Liver (tissue), 9 donors: Measurements from ENCODE around the gene APOBEC3C. TPM values are rescaled to one million over a fixed set of nuclear protein-coding genes. Genes with fewer than 3 reads are reported as not detected.

Experiments
- DNase-seq: peaks from one replicate; pipeline ENCODE4 v3.0.0-alpha.2; 2017; ENCODE audit warnings: low spot score
- H3K27ac ChIP-seq, 2 donors: one replicate each; pipeline ENCODE4 v1.7.0; 2013; ENCODE audit warnings: inconsistent platforms in 2 of 2, low read length in 2 of 2, control low read depth in 1 of 2, low read depth in 1 of 2, mild to moderate bottlenecking in 1 of 2
- H3K27me3 ChIP-seq, 4 donors: one replicate each; pipeline versions ENCODE4 v1.6.1 to v1.7.0; 2013; ENCODE audit warnings: low read length in 3 of 4, inconsistent platforms in 1 of 4, mild to moderate bottlenecking in 1 of 4, moderate library complexity in 1 of 4; ENCODE audit not compliant: control insufficient read depth in 4 of 4, insufficient read depth in 4 of 4
- H3K36me3 ChIP-seq, 4 donors: one replicate each; pipeline versions ENCODE4 v1.6.1 to v1.7.0; 2013; ENCODE audit warnings: low read length in 3 of 4, mild to moderate bottlenecking in 3 of 4, low read depth in 1 of 4, moderate library complexity in 1 of 4; ENCODE audit not compliant: control insufficient read depth in 4 of 4, insufficient read depth in 3 of 4
- H3K4me1 ChIP-seq, 4 donors: one replicate each; pipeline versions ENCODE4 v1.6.1 to v1.7.0; 2013; ENCODE audit warnings: low read length in 3 of 4, mild to moderate bottlenecking in 3 of 4, moderate library complexity in 1 of 4; ENCODE audit not compliant: control insufficient read depth in 4 of 4, insufficient read depth in 4 of 4
- H3K4me3 ChIP-seq, 3 donors: one replicate each; pipeline versions ENCODE4 v1.6.1 to v1.7.0; 2013; ENCODE audit warnings: low read length in 3 of 3, control low read depth in 1 of 3, low read depth in 1 of 3, mild to moderate bottlenecking in 1 of 3
- H3K9ac ChIP-seq, 2 donors: one replicate each; pipeline ENCODE4 v1.7.0; 2013; ENCODE audit warnings: low read length in 2 of 2, mild to moderate bottlenecking in 2 of 2, moderate library complexity in 2 of 2, control low read depth in 1 of 2, low read depth in 1 of 2
- H3K9me3 ChIP-seq, 4 donors: one replicate each; pipeline versions ENCODE4 v1.6.1 to v1.7.0; 2013; ENCODE audit warnings: low read length in 3 of 4; ENCODE audit not compliant: control insufficient read depth in 4 of 4
- EGR1 ChIP-seq, 2 donors: IDR thresholded peaks; 2 replicates each; pipeline ENCODE4 v1.6.1; 2016 to 2018; ENCODE audit warnings: antibody characterized with exemption in 2 of 2, low read depth in 2 of 2
- FOXA1 ChIP-seq: IDR thresholded peaks from 2 replicates; pipeline ENCODE4 v1.6.1; 2016; ENCODE audit warnings: antibody characterized with exemption
- FOXA2 ChIP-seq: IDR thresholded peaks from 2 replicates; pipeline ENCODE4 v1.6.1; 2016; ENCODE audit warnings: antibody characterized with exemption
- GABPA ChIP-seq, 2 donors: IDR thresholded peaks in 1 of 2; conservative IDR thresholded peaks in 1 of 2; 2 replicates each; pipeline ENCODE4 v1.6.1; 2016; ENCODE audit warnings: antibody characterized with exemption in 2 of 2, mild to moderate bottlenecking in 1 of 2, moderate library complexity in 1 of 2
- HNF4A ChIP-seq, 2 donors: conservative IDR thresholded peaks; 2 replicates each; pipeline ENCODE4 v1.6.1; 2016; ENCODE audit warnings: antibody characterized with exemption in 2 of 2, mild to moderate bottlenecking in 2 of 2
- HNF4G ChIP-seq: IDR thresholded peaks from 2 replicates; pipeline ENCODE4 v1.6.1; 2016; ENCODE audit warnings: antibody characterized with exemption
- JUND ChIP-seq, 2 donors: IDR thresholded peaks; 2 replicates each; pipeline ENCODE4 v1.6.1; 2016; ENCODE audit warnings: antibody characterized with exemption in 2 of 2
- NR2F2 ChIP-seq: IDR thresholded peaks from 2 replicates; pipeline ENCODE4 v1.6.1; 2016; ENCODE audit warnings: antibody characterized with exemption
- RXRA ChIP-seq, 2 donors: IDR thresholded peaks; 2 replicates each; pipeline ENCODE4 v1.6.1; 2017 to 2018; ENCODE audit warnings: antibody characterized with exemption in 2 of 2, mild to moderate bottlenecking in 1 of 2
- SP1 ChIP-seq: IDR thresholded peaks from 2 replicates; pipeline ENCODE4 v1.6.1; 2018; ENCODE audit warnings: antibody characterized with exemption, mild to moderate bottlenecking
- TAF1 ChIP-seq: conservative IDR thresholded peaks from 2 replicates; pipeline ENCODE4 v1.6.1; 2016; ENCODE audit warnings: antibody characterized with exemption, mild to moderate bottlenecking
- YY1 ChIP-seq: IDR thresholded peaks from 2 replicates; pipeline ENCODE4 v1.6.1; 2016; ENCODE audit warnings: antibody characterized with exemption, mild to moderate bottlenecking
- WGBS: extraction: QIAGEN DNeasy Blood & Tissue Kit; methylation state at CpG from one replicate; pipeline ENCODE4 v1.1.7; 2013; 5-methylcytosine and 5-hydroxymethylcytosine counted together
- polyA plus RNA-seq, 2 donors: library from polyadenylated mRNA; stranded (reverse) in 1 of 2; unstranded in 1 of 2; fragments of 200-250 nt in 1 of 2; fragments of >200 nt in 1 of 2; fragmentation: Nextera tagmentation in 1 of 2; extraction: Ambion mirVana in 1 of 2; gene quantifications; one replicate each; pipeline versions ENCODE4 v1.2.1 to v1.2.3, GENCODE V29; 2013 to 2015
- total RNA-seq, 2 donors: library from RNA; depleted of rRNA; stranded (reverse); fragments of >200 nt; gene quantifications; one replicate each; pipeline ENCODE4 v1.2.3, GENCODE V29; 2014
- TF ChIP-seq, protein P1 (sequence below): IDR thresholded peaks from 2 replicates; pipeline ENCODE4 v1.6.1; 2016; ENCODE audit warnings: antibody characterized with exemption
- TF ChIP-seq, protein P2 (sequence below): IDR thresholded peaks from 2 replicates; pipeline ENCODE4 v1.6.1; 2016; ENCODE audit warnings: antibody characterized with exemption
- TF ChIP-seq, protein P3 (sequence below): IDR thresholded peaks from 2 replicates; pipeline ENCODE4 v1.6.1; 2016; ENCODE audit warnings: antibody characterized with exemption
- TF ChIP-seq, protein P4 (sequence below): fragments of 150-350 bp; IDR thresholded peaks from 2 replicates; pipeline ENCODE4 v1.5.1; 2017; ENCODE audit warnings: improper control_type of control experiment, low read depth, low read length; ENCODE audit not compliant: missing input control
- TF ChIP-seq, protein P5 (sequence below): IDR thresholded peaks from 2 replicates; pipeline ENCODE4 v1.6.1; 2016; ENCODE audit warnings: antibody characterized with exemption, mild to moderate bottlenecking
- donor health status: healthy.
- donor health status: healthy.
- donor health status: healthy.
- donor health status: healthy.
- donor health status: healthy.

Gene APOBEC3C
- total and polyA plus RNA-seq, 4 donors: 1.2 to 11.9 (median 3.7) TPM

DNA sequence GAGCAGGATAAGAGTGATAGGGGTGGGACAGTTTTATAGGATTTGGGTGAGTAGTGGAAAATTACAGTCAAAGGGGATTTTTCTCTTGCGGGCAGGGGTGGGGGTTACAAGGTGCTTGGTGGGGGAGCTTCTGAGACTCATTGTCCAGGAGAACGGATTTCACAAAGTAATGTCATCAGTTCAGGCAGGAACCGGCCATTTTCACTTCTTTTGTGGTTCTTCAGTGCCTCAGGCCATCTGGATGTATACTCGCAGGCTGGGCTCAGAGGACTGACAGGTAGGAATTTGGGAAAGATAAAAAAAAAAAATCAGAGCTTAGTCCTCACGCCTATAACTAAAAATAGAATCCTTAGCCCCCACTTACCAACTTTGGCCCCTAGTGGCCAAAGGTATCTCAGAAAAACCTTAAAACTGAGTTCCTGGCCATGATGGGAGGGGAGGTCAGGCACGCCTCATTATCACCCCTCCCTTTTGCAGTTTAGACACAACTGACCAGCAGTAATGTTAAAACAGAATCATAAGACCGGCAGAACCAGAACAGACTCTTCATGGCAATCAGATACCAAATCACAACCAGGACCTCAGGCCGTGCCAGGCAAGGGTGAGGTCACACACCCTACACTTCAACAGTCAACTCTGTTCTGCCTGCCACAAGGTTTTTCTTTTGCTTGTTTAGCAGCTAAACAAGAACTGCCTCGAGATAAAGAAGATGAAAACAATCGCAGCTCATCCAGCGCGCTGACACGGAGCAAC, 54.2 kb downstream of the APOBEC3C start:
- no peaks in the 10 kb centered on the region for H3K4me1 ChIP-seq
- TF ChIP-seq, protein P1, sequence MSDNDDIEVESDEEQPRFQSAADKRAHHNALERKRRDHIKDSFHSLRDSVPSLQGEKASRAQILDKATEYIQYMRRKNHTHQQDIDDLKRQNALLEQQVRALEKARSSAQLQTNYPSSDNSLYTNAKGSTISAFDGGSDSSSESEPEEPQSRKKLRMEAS: no peak
- no peak for TF ChIP-seq FOXA2
- TF ChIP-seq HNF4A (conservative IDR thresholded peaks at IDR 0.05): no peak
- no peak for TF ChIP-seq TAF1
- no peak for TF ChIP-seq JUND (IDR thresholded peaks at IDR 0.05)
- TF ChIP-seq, protein P2, sequence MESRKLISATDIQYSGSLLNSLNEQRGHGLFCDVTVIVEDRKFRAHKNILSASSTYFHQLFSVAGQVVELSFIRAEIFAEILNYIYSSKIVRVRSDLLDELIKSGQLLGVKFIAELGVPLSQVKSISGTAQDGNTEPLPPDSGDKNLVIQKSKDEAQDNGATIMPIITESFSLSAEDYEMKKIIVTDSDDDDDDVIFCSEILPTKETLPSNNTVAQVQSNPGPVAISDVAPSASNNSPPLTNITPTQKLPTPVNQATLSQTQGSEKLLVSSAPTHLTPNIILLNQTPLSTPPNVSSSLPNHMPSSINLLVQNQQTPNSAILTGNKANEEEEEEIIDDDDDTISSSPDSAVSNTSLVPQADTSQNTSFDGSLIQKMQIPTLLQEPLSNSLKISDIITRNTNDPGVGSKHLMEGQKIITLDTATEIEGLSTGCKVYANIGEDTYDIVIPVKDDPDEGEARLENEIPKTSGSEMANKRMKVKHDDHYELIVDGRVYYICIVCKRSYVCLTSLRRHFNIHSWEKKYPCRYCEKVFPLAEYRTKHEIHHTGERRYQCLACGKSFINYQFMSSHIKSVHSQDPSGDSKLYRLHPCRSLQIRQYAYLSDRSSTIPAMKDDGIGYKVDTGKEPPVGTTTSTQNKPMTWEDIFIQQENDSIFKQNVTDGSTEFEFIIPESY: no peak
- TF ChIP-seq, protein P3, sequence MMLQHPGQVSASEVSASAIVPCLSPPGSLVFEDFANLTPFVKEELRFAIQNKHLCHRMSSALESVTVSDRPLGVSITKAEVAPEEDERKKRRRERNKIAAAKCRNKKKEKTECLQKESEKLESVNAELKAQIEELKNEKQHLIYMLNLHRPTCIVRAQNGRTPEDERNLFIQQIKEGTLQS: no peak
- TF ChIP-seq HNF4G: no peak
- TF ChIP-seq, protein P4, sequence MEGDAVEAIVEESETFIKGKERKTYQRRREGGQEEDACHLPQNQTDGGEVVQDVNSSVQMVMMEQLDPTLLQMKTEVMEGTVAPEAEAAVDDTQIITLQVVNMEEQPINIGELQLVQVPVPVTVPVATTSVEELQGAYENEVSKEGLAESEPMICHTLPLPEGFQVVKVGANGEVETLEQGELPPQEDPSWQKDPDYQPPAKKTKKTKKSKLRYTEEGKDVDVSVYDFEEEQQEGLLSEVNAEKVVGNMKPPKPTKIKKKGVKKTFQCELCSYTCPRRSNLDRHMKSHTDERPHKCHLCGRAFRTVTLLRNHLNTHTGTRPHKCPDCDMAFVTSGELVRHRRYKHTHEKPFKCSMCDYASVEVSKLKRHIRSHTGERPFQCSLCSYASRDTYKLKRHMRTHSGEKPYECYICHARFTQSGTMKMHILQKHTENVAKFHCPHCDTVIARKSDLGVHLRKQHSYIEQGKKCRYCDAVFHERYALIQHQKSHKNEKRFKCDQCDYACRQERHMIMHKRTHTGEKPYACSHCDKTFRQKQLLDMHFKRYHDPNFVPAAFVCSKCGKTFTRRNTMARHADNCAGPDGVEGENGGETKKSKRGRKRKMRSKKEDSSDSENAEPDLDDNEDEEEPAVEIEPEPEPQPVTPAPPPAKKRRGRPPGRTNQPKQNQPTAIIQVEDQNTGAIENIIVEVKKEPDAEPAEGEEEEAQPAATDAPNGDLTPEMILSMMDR: no peak
- TF ChIP-seq GABPA (IDR thresholded peaks at IDR 0.05 in 1 of 2, conservative IDR thresholded peaks at IDR 0.05 in 1 of 2): no peak
- TF ChIP-seq NR2F2: no peak
- no peak for TF ChIP-seq YY1
- TF ChIP-seq RXRA (IDR thresholded peaks at IDR 0.05): no peak
- TF ChIP-seq, protein P5, sequence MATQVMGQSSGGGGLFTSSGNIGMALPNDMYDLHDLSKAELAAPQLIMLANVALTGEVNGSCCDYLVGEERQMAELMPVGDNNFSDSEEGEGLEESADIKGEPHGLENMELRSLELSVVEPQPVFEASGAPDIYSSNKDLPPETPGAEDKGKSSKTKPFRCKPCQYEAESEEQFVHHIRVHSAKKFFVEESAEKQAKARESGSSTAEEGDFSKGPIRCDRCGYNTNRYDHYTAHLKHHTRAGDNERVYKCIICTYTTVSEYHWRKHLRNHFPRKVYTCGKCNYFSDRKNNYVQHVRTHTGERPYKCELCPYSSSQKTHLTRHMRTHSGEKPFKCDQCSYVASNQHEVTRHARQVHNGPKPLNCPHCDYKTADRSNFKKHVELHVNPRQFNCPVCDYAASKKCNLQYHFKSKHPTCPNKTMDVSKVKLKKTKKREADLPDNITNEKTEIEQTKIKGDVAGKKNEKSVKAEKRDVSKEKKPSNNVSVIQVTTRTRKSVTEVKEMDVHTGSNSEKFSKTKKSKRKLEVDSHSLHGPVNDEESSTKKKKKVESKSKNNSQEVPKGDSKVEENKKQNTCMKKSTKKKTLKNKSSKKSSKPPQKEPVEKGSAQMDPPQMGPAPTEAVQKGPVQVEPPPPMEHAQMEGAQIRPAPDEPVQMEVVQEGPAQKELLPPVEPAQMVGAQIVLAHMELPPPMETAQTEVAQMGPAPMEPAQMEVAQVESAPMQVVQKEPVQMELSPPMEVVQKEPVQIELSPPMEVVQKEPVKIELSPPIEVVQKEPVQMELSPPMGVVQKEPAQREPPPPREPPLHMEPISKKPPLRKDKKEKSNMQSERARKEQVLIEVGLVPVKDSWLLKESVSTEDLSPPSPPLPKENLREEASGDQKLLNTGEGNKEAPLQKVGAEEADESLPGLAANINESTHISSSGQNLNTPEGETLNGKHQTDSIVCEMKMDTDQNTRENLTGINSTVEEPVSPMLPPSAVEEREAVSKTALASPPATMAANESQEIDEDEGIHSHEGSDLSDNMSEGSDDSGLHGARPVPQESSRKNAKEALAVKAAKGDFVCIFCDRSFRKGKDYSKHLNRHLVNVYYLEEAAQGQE: no peak
- TF ChIP-seq EGR1 (IDR thresholded peaks at IDR 0.05; ENCODE audit: low read depth in 2 of 2): no peak
- TF ChIP-seq FOXA1: no peak
- TF ChIP-seq SP1: no peak

More for the DNA sequence above, 54.2 kb downstream of the APOBEC3C start:
- no peak overlapping the region for H3K9ac ChIP-seq
- H3K27ac ChIP-seq: no peak overlapping the region
- H3K36me3 ChIP-seq: no peaks in the 10 kb centered on the region
- no peak for DNase-seq
- no peak overlapping the region for H3K4me3 ChIP-seq
- WGBS: 68% methylated on average over 12 of the region's 13 CpGs
- no peaks in the 10 kb centered on the region for H3K27me3 ChIP-seq
- no peaks in the 10 kb centered on the region for H3K9me3 ChIP-seq

Other genes with a start within 250 kb of the APOBEC3C start
- gene DNAL4, start 220.1 kb upstream of the APOBEC3C start, total RNA-seq: 1 to 10 TPM; 4.0 to 5.6 TPM
- gene DNAL4, start 220.1 kb upstream of the APOBEC3C start, polyA plus RNA-seq: 1 to 10 TPM; 4.9 TPM
- under 1 TPM; 0.05 to 0.25 TPM for gene NPTXR, start 170.2 kb upstream of the APOBEC3C start, total RNA-seq
- under 1 TPM; 0.07 to 0.45 TPM for gene NPTXR, start 170.2 kb upstream of the APOBEC3C start, polyA plus RNA-seq
- 10 to 100 TPM; 10.8 to 11.0 TPM for gene CBX6, start 142.0 kb upstream of the APOBEC3C start, total RNA-seq
- gene CBX6, start 142.0 kb upstream of the APOBEC3C start, polyA plus RNA-seq: 1 to 10 TPM; 7.3 to 9.6 TPM
- gene APOBEC3A, start 56.6 kb upstream of the APOBEC3C start, total RNA-seq: 1 to 10 TPM; 8.4 to 8.7 TPM
- gene APOBEC3A, start 56.6 kb upstream of the APOBEC3C start, polyA plus RNA-seq: under 1 TPM; 0.26 to 0.77 TPM
- gene APOBEC3B, start 31.9 kb upstream of the APOBEC3C start, total RNA-seq: 1 to 10 TPM in 1 of 2 donors, under 1 TPM in 1; 0.08 to 6.0 TPM
- 1 to 10 TPM in 1 of 2 donors, under 1 TPM in 1; 0.61 to 1.2 TPM for gene APOBEC3B, start 31.9 kb upstream of the APOBEC3C start, polyA plus RNA-seq
- 1 to 10 TPM in 1 of 2 donors, under 1 TPM in 1; 0.50 to 1.4 TPM for gene APOBEC3D, start 6.9 kb downstream of the APOBEC3C start, total RNA-seq
- gene APOBEC3D, start 6.9 kb downstream of the APOBEC3C start, polyA plus RNA-seq: under 1 TPM; 0.29 to 0.78 TPM
- gene APOBEC3F, start 26.6 kb downstream of the APOBEC3C start, total RNA-seq: 1 to 10 TPM; 2.3 to 4.5 TPM
- 1 to 10 TPM; 1.6 to 1.7 TPM for gene APOBEC3F, start 26.6 kb downstream of the APOBEC3C start, polyA plus RNA-seq
- 1 to 10 TPM; 3.3 to 9.2 TPM for gene APOBEC3G, start 63.0 kb downstream of the APOBEC3C start, total RNA-seq
- 1 to 10 TPM; 1.9 to 2.6 TPM for gene APOBEC3G, start 63.0 kb downstream of the APOBEC3C start, polyA plus RNA-seq
- gene APOBEC3H, start 83.0 kb downstream of the APOBEC3C start, total RNA-seq: not detected
- gene APOBEC3H, start 83.0 kb downstream of the APOBEC3C start, polyA plus RNA-seq: under 1 TPM in 1 of 2 donors, not detected in 1; 0.25 TPM
- 10 to 100 TPM; 15.9 to 21.8 TPM for gene CBX7, start 138.4 kb downstream of the APOBEC3C start, total RNA-seq
- 10 to 100 TPM in 1 of 2 donors, 1 to 10 TPM in 1; 2.2 to 14.0 TPM for gene CBX7, start 138.4 kb downstream of the APOBEC3C start, polyA plus RNA-seq
- gene PDGFB, start 230.7 kb downstream of the APOBEC3C start, total RNA-seq: 1 to 10 TPM in 1 of 2 donors, under 1 TPM in 1; 0.98 to 2.5 TPM
- 1 to 10 TPM in 1 of 2 donors, under 1 TPM in 1; 0.25 to 4.5 TPM for gene PDGFB, start 230.7 kb downstream of the APOBEC3C start, polyA plus RNA-seq